Lower leg skin (tissue), 4 donors: Measurements from ENCODE around the gene IFFO2. TPM values are rescaled to one million over a fixed set of nuclear protein-coding genes. Genes with fewer than 3 reads are reported as not detected.

Experiments
- DNase-seq, 2 donors: peaks; one replicate each; pipeline ENCODE4 v3.0.0-alpha.2; 2019; ENCODE audit warnings: low spot score in 2 of 2
- H3K4me3 ChIP-seq: fragments of 200-600 bp; sonication (generic); 2 replicates; pipeline ENCODE4 v1.5.1; 2017; ENCODE audit warnings: mild to moderate bottlenecking, low read depth; ENCODE audit not compliant: poor library complexity, severe bottlenecking
- POLR2A ChIP-seq, 2 donors: fragments of 450-650 bp; IDR thresholded peaks; one replicate each; pipeline ENCODE4 v1.6.1; 2016 to 2017; ENCODE audit warnings: antibody characterized with exemption in 2 of 2, mild to moderate bottlenecking in 1 of 2, moderate library complexity in 1 of 2
- WGBS, 2 donors: methylation state at CpG; one replicate each; pipeline ENCODE4 v1.1.5; 2018; 5-methylcytosine and 5-hydroxymethylcytosine counted together
- intact Hi-C: fragments of 100-400 bp; cut with DNase I; formaldehyde crosslinking; loops from one replicate; pipeline ENCODE4 v1.15.0; 2023; ENCODE audit warnings: low total_unique reads
- total RNA-seq, 4 donors: library from RNA; depleted of rRNA; stranded (reverse); fragments of >200 nt; gene quantifications; one replicate each; pipeline ENCODE4 v1.1.0, GENCODE V29; 2016
- TF ChIP-seq, protein P1 (sequence below), 3 donors: fragments of 450-650 bp; IDR thresholded peaks; one replicate each; pipeline ENCODE4 v1.5.1; 2016; ENCODE audit warnings: antibody characterized with exemption in 3 of 3, mild to moderate bottlenecking in 3 of 3, moderate library complexity in 2 of 3

The IFFO2 gene
- total RNA-seq, 4 donors from 2014 or later: 317 to 562 (median 451) TPM

- WGBS, 2 donors: 48 to 62% methylated on average over 20 of the region's 21 CpGs
- intact Hi-C loops: loop anchor here (5.0 kb wide), 1 partner anchor 217 kb away; no protein-coding TSS in a partner anchor
- TF ChIP-seq, protein P1, sequence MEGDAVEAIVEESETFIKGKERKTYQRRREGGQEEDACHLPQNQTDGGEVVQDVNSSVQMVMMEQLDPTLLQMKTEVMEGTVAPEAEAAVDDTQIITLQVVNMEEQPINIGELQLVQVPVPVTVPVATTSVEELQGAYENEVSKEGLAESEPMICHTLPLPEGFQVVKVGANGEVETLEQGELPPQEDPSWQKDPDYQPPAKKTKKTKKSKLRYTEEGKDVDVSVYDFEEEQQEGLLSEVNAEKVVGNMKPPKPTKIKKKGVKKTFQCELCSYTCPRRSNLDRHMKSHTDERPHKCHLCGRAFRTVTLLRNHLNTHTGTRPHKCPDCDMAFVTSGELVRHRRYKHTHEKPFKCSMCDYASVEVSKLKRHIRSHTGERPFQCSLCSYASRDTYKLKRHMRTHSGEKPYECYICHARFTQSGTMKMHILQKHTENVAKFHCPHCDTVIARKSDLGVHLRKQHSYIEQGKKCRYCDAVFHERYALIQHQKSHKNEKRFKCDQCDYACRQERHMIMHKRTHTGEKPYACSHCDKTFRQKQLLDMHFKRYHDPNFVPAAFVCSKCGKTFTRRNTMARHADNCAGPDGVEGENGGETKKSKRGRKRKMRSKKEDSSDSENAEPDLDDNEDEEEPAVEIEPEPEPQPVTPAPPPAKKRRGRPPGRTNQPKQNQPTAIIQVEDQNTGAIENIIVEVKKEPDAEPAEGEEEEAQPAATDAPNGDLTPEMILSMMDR (IDR thresholded peaks at IDR 0.05): no peak
- no peak for TF ChIP-seq POLR2A (IDR thresholded peaks at IDR 0.05)
- H3K4me3 ChIP-seq: no peak overlapping the region
- no peak for DNase-seq
These were observed 76.6 kb downstream of the IFFO2 start for GRCh38 chr1:18879791-18880309.

DNA sequence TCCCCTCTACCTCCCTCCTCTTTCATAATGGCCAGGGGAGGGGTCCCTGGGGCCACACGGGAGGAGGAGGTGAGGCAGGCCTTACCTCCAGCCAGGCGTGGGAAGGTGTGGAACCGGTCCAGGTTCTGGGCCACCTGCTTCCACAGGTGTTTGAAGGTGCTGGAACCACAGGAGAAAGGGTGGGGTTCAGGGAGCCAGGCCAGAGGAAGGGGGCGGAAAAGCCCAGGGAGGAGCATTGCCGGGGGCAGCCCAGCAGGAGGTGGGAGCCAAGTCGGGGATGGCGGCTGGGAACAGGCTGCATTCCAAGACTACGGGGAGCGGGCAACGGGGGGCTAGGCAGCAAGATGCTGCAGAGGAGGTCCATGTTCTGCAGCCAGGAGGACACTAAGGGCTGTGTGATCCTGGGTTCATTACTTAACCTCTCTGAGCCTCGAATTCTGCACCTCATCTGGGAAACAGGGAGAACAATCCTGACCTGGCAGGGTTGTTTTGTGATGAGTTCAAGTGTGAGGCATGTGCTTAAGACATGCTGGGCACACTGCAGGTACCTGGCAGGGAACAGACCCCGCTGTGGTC, 77.2 kb downstream of the IFFO2 start:
- no peak overlapping the region for H3K4me3 ChIP-seq
- TF ChIP-seq, protein P1 (IDR thresholded peaks at IDR 0.05): no peak
- no peak for TF ChIP-seq POLR2A (IDR thresholded peaks at IDR 0.05)
- 55 to 75% methylated on average over 12 of the region's 12 CpGs for WGBS, 2 donors
- intact Hi-C loops: no loop called here
- no peak for DNase-seq

GRCh38 chr1:18878538-18879214, 77.8 kb downstream of the IFFO2 start:
- H3K4me3 ChIP-seq: no peak overlapping the region
- TF ChIP-seq POLR2A (IDR thresholded peaks at IDR 0.05): no peak
- TF ChIP-seq, protein P1 (IDR thresholded peaks at IDR 0.05): no peak
- WGBS, 2 donors: 85% methylated on average over 12 of the region's 12 CpGs
- intact Hi-C loops: no loop called here
- DNase-seq: no peak

DNA sequence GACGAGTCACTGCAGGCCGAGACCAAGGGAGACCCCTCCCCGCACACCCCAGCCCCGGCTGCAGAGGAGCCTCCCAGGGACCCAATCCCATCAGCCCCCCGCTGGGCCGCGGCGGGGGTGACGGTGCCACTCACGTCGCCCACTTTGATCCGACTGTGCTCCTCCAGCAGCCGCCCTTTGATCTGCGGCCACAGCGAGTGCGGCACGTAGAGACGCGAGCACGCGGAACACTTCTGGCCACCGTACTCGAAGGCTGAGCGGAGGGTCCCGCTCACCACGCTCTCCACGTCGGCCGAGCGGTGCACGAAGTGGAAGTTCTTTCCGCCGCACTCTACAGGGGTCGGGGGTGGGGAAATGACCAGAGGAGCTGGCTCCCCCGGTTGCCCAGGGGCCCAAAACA, 79.2 kb downstream of the IFFO2 start:
- WGBS, 2 donors: 82% methylated on average over 29 to 35 of the region's 35 CpGs

DNA sequence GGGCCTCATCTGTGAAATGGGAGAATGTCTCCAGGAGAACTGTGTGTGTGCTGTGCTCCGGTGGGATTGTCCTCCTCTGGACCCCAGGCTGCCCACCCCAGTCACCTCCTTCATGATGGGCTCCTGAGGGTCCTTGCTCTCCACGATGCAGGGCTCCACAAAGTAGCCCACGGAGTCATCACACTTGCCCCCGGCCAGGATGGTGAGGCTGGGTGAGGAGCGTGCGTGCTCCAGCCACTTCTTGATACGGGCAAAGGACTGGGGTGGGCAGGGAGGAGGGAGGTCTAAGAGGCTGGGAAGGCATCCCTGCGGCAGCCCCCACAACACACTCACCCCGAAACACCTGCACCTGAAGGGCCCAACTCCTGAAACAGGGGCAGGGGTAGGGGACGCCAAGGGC, 80.3 kb downstream of the IFFO2 start:
- no peak for DNase-seq
- no peak overlapping the region for H3K4me3 ChIP-seq
- TF ChIP-seq, protein P1 (IDR thresholded peaks at IDR 0.05): no peak
- TF ChIP-seq POLR2A (IDR thresholded peaks at IDR 0.05): no peak
- intact Hi-C loops: no loop called here
- 87 to 94% methylated on average over 9 to 10 of the region's 10 CpGs for WGBS, 2 donors

More for the DNA sequence above, 79.2 kb downstream of the IFFO2 start:
- intact Hi-C loops: no loop called here
- TF ChIP-seq POLR2A (IDR thresholded peaks at IDR 0.05): no peak
- TF ChIP-seq, protein P1 (IDR thresholded peaks at IDR 0.05): no peak
- H3K4me3 ChIP-seq: no peak overlapping the region
- DNase-seq: no peak
